Activated CD8-positive, alpha-beta T cell treated with anti-CD3 and anti-CD28 coated beads for 36 hours (primary cell): Measurements from ENCODE around the gene TRIM34. TPM values are rescaled to one million over a fixed set of nuclear protein-coding genes. Genes with fewer than 3 reads are reported as not detected.
"Not testable (repeated sequence)": the region's sequence is repeated elsewhere in the genome, so short reads cannot be mapped to it uniquely, and the experiment has no call there.

ENCODE experiments used
- ATAC-seq: fragments of 200-7000 bp; cut with Tn5 transposase; one replicate; pipeline ENCODE4 v1.10.0; 2021; ENCODE audit warnings: mild to moderate bottlenecking, moderate library complexity
- CTCF ChIA-PET: fragments of 350-600 bp; sonication (Branson Sonifier 250); formaldehyde crosslinking; loops from one replicate; lab custom pipeline; 2021; ENCODE audit warnings: antibody characterized with exemption; lab: Charles Lee
- POLR2A ChIA-PET: fragments of 350-600 bp; sonication (Branson Sonifier 250); formaldehyde crosslinking; loops from one replicate; lab custom pipeline; 2021; ENCODE audit warnings: antibody characterized with exemption; lab: Charles Lee
- DNase-seq: peaks from one replicate; pipeline ENCODE4 v3.0.0-alpha.2; 2020
- H3K27ac Mint-ChIP-seq: one replicate; pipeline ENCODE4 v1.8.0; 2021; ENCODE audit warnings: mild to moderate bottlenecking, mixed read lengths
- H3K27me3 Mint-ChIP-seq: one replicate; pipeline ENCODE4 v1.8.0; 2021; ENCODE audit warnings: mixed read lengths
- H3K36me3 Mint-ChIP-seq: one replicate; pipeline ENCODE4 v1.8.0; 2021; ENCODE audit warnings: low read depth, mixed read lengths
- H3K4me1 Mint-ChIP-seq: one replicate; pipeline ENCODE4 v1.8.0; 2021; ENCODE audit warnings: low read depth, mixed read lengths
- H3K4me3 Mint-ChIP-seq: one replicate; pipeline ENCODE4 v1.8.0; 2021; ENCODE audit warnings: mild to moderate bottlenecking, moderate library complexity, mixed read lengths
- H3K9me3 Mint-ChIP-seq: one replicate; pipeline ENCODE4 v1.8.0; 2021; ENCODE audit warnings: mixed read lengths
- CTCF ChIP-seq: fragments of 200-600 bp; IDR thresholded peaks from one replicate; pipeline ENCODE4 v1.8.0; 2022; ENCODE audit warnings: antibody characterized with exemption, mild to moderate bottlenecking
- intact Hi-C: fragments of 100-400 bp; cut with micrococcal nuclease; formaldehyde crosslinking; loops from one replicate; pipeline ENCODE4 v1.10.0; 2022
- total RNA-seq, 2 experiments: library from RNA; stranded (reverse); gene quantifications; one replicate each; pipeline ENCODE4 v1.2.3, GENCODE V29; 2021

The TRIM34 gene
- total RNA-seq, 2 experiments from 2014 or later: 8.5 to 9.3 TPM

GRCh38 chr11:5646139-5646538 lies 21.3 kb downstream of the TRIM34 start:
- Mint-ChIP-seq H3K9me3 (no peaks in the 10 kb centered on the region), H3K36me3 (peaks cover 18% of the 10 kb centered on the region), H3K27me3 (no peaks in the 10 kb centered on the region), H3K4me3 (no peak overlapping the region), H3K4me1 (peaks cover 8% of the 10 kb centered on the region), H3K27ac (no peak overlapping the region)
- POLR2A ChIA-PET: no interaction called here
- CTCF ChIA-PET: no interaction called here
- DNase-seq (no peak), ATAC-seq (no peak)
- intact Hi-C loops: no loop called here
- TF ChIP-seq CTCF: no peak

- no peaks in the 10 kb centered on the region for H3K4me1 Mint-ChIP-seq
- ChIA-PET POLR2A (no interaction called here), CTCF (no interaction called here)
- H3K27ac Mint-ChIP-seq: no peak overlapping the region
- intact Hi-C loops: no loop called here
- TF ChIP-seq CTCF: no peak
- H3K4me3 Mint-ChIP-seq: no peak overlapping the region
- no peaks in the 10 kb centered on the region for H3K9me3 Mint-ChIP-seq
- no peaks in the 10 kb centered on the region for H3K27me3 Mint-ChIP-seq
- no peak for DNase-seq
- ATAC-seq: no peak
- H3K36me3 Mint-ChIP-seq: peaks cover 1% of the 10 kb centered on the region
Observed at GRCh38 chr11:5655474-5655873, 30.7 kb downstream of the TRIM34 start.

- H3K4me1 Mint-ChIP-seq: not testable (repeated sequence)
Observed at GRCh38 chr11:5656956-5657355, 32.2 kb downstream of the TRIM34 start.

GRCh38 chr11:5658318-5658717 lies 33.5 kb downstream of the TRIM34 start:
- Mint-ChIP-seq H3K4me3 (no peak overlapping the region), H3K27ac (no peak overlapping the region), H3K27me3 (no peaks in the 10 kb centered on the region), H3K9me3 (no peaks in the 10 kb centered on the region), H3K4me1 (no peaks in the 10 kb centered on the region), H3K36me3 (peaks cover 1% of the 10 kb centered on the region)
- ChIA-PET CTCF (no interaction called here), POLR2A (no interaction called here)
- no peak for DNase-seq
- intact Hi-C loops: no loop called here
- no peak for ATAC-seq
- TF ChIP-seq CTCF: no peak

More at GRCh38 chr11:5656956-5657355, 32.2 kb downstream of the TRIM34 start:
- DNase-seq, intact Hi-C loops, ATAC-seq, POLR2A ChIA-PET, H3K9me3 Mint-ChIP-seq, H3K27ac Mint-ChIP-seq, CTCF ChIA-PET, H3K36me3 Mint-ChIP-seq, H3K27me3 Mint-ChIP-seq, H3K4me3 Mint-ChIP-seq: not testable (repeated sequence)

GRCh38 chr11:5663511-5663910 lies 38.7 kb downstream of the TRIM34 start:
- ATAC-seq (no peak), DNase-seq (no peak)
- TF ChIP-seq CTCF: no peak
- intact Hi-C loops: no loop called here
- CTCF ChIA-PET: no interaction called here
- H3K27me3 Mint-ChIP-seq: no peaks in the 10 kb centered on the region
- H3K27ac Mint-ChIP-seq: no peak overlapping the region
- H3K9me3 Mint-ChIP-seq: no peaks in the 10 kb centered on the region
- H3K4me1 Mint-ChIP-seq: no peaks in the 10 kb centered on the region
- H3K4me3 Mint-ChIP-seq: no peak overlapping the region
- peaks cover 14% of the 10 kb centered on the region for H3K36me3 Mint-ChIP-seq
- POLR2A ChIA-PET: no interaction called here

- ChIA-PET CTCF (no interaction called here), POLR2A (no interaction called here)
- H3K27ac Mint-ChIP-seq: peak overlapping the region; percentile 10
- no peak for TF ChIP-seq CTCF
- intact Hi-C loops: no loop called here
- no peak overlapping the region for H3K4me3 Mint-ChIP-seq
- H3K4me1 Mint-ChIP-seq: no peaks in the 10 kb centered on the region
- DNase-seq (no peak), ATAC-seq (no peak)
- no peaks in the 10 kb centered on the region for H3K9me3 Mint-ChIP-seq
- H3K27me3 Mint-ChIP-seq: no peaks in the 10 kb centered on the region
- H3K36me3 Mint-ChIP-seq: peaks cover 17% of the 10 kb centered on the region
Observed at GRCh38 chr11:5665051-5665570, 40.3 kb downstream of the TRIM34 start.
